Measurements from ENCODE around the gene RCOR2.

Gene RCOR2

DNA sequence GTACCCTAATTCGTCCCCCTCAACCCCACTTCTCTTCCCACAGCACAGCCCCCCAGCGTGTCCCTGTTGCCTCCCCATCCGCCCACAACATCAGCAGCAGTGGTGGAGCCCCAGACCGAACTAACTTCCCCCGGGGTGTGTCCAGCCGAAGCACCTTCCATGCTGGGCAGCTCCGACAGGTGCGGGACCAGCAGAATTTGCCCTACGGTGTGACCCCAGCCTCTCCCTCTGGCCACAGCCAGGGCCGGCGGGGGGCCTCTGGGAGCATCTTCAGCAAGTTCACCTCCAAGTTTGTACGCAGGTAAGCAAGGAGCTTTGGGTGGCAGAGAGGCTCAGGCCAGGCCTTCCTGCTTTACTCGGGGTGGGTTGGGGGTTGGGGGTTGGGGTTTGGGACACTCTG, 12.2 kb downstream of the RCOR2 start:
- DNase-seq (ENCODE audit: insufficient read length) = no peak
- TF ChIP-seq POLR2AphosphoS5 (IDR thresholded peaks at IDR 0.05; ENCODE audit: low read depth, low read length) (no peak), POLR2A (IDR thresholded peaks at IDR 0.05; ENCODE audit: low read depth, low read length) (no peak), TAF1 (IDR thresholded peaks at IDR 0.05; ENCODE audit: borderline replicate concordance, low read depth, low read length) (no peak)
- no peak for FAIRE-seq

DNA sequence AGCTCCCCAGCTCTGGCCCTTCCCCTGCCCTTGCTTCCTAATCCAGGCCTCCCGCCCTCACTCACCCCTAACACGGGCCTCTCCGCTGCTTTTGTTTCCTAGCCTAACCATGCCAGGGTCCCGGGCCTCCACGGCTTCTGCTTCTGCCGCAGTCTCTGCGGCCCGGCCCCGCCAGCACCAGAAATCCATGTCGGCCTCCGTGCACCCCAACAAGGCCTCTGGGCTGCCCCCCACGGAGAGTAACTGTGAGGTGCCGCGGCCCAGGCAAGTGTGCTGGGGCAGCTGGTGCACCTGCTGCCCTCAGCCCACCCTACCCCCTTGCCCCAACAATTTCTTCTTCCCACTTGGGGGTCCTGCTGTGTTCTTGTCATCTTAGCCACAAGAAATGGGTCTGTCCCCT, 13.1 kb downstream of the RCOR2 start:
- TF ChIP-seq POLR2AphosphoS5 (IDR thresholded peaks at IDR 0.05; ENCODE audit: low read depth, low read length) = no peak
- TF ChIP-seq TAF1 (IDR thresholded peaks at IDR 0.05; ENCODE audit: borderline replicate concordance, low read depth, low read length) = no peak
- TF ChIP-seq POLR2A (IDR thresholded peaks at IDR 0.05; ENCODE audit: low read depth, low read length) = no peak
- DNase-seq (ENCODE audit: insufficient read length) (no peak), FAIRE-seq (no peak)

DNA sequence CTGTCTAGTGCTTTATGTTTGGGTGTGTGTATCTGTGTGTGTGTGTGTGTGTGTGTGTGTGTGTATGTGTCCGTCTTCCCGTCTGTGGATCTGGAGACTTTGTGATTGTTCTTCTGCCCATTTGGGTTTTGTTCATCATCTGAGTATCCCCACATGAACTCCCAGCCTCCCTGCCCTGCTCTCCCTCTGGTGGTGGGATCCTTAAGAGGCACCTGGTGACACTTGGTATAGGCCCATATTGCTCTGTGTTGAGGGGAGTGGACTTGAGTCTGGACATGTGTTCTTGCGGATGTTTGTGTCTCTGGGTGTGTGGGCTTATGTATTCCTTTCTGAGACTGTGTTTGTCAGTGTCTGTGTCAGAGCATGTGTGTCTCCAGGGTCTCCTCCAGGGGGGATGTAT, 15.3 kb downstream of the RCOR2 start:
- no peak for FAIRE-seq
- no peak for TF ChIP-seq POLR2A (IDR thresholded peaks at IDR 0.05; ENCODE audit: low read depth, low read length)
- TF ChIP-seq POLR2AphosphoS5 (IDR thresholded peaks at IDR 0.05; ENCODE audit: low read depth, low read length) = no peak
- no peak for TF ChIP-seq TAF1 (IDR thresholded peaks at IDR 0.05; ENCODE audit: borderline replicate concordance, low read depth, low read length)
- no peak for DNase-seq (ENCODE audit: insufficient read length)

DNA sequence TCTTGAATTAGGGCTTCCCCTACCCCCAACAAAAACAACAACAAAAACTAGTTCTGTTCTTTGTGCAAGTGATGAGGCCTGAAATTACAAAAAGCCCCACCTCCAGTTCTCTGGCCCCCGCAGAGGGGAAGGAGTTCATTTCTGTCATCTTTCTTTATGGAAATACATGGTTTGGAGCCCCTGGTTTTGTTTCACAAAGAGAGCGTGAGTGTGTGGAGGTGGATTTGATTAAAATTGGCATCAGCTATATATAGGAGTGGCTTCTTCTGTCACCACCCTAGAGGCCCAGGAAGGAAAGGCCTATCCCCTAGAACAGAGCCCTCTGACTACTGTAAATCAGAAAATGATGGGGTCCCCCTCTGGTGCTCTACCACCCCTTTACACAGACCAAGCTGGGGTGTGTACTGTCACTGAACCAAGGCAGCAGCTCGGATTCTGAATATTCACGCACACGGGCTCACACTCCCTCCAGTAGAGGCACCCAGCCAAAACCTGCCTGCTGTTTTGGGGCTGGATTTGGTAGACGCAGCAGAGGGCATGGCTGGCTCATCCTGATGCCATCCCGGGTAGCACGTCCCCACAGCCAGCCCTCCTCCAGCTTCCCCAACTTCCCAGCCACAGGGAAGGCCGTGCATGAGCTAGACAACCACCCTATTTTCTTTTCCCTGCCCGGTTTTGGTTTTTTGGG, 19.4 kb downstream of the RCOR2 start:
- DNase-seq (ENCODE audit: insufficient read length) (no peak), FAIRE-seq (no peak)
- TF ChIP-seq POLR2A (IDR thresholded peaks at IDR 0.05; ENCODE audit: low read depth, low read length) (no peak), POLR2AphosphoS5 (IDR thresholded peaks at IDR 0.05; ENCODE audit: low read depth, low read length) (no peak), TAF1 (IDR thresholded peaks at IDR 0.05; ENCODE audit: borderline replicate concordance, low read depth, low read length) (no peak)

DNA sequence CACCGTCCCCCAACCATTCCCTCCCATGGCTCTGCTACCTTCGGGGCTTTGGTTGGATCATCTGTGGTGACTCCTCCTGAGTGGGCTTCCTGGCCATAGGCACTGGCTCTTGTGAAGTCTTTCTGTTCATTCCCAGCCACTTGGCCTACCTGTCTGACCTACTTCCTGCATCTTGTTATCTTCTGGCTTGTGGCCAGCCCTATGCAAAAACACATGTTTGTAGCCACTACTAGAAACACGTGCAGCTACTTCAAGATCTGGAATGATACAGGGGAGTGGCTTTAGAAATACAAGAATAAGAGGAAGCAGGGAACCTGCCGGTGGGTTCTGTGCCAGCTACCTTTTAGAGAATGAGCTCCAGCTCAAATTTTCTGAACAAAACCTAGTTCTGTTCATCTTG, 20.9 kb downstream of the RCOR2 start:
- TF ChIP-seq TAF1 (IDR thresholded peaks at IDR 0.05; ENCODE audit: borderline replicate concordance, low read depth, low read length) (no peak), POLR2AphosphoS5 (IDR thresholded peaks at IDR 0.05; ENCODE audit: low read depth, low read length) (no peak), POLR2A (IDR thresholded peaks at IDR 0.05; ENCODE audit: low read depth, low read length) (no peak)
- DNase-seq (ENCODE audit: insufficient read length) (no peak), FAIRE-seq (no peak)

DNA sequence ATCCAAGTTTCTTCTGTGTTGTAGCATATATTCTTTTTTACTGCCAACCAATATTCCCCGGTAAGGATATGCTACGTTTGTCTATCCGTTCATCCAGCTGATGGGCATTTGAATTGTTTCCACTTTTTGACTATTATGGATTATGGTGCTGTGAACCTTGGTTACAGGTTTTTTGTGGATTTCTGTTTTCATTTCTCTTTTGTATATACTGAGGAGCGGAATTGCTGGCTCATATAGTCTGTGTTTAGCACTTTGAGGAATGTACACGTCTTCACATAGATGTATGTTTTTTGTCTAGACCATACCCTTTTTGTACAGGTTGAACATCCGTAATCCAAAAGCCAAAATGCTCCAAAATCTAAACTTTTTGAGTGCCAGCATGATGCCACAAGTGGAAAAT, 23.6 kb downstream of the RCOR2 start:
- no peak for FAIRE-seq
- DNase-seq (ENCODE audit: insufficient read length) = no peak
- TF ChIP-seq POLR2AphosphoS5 (IDR thresholded peaks at IDR 0.05; ENCODE audit: low read depth, low read length) (no peak), POLR2A (IDR thresholded peaks at IDR 0.05; ENCODE audit: low read depth, low read length) (no peak), TAF1 (IDR thresholded peaks at IDR 0.05; ENCODE audit: borderline replicate concordance, low read depth, low read length) (no peak)

DNA sequence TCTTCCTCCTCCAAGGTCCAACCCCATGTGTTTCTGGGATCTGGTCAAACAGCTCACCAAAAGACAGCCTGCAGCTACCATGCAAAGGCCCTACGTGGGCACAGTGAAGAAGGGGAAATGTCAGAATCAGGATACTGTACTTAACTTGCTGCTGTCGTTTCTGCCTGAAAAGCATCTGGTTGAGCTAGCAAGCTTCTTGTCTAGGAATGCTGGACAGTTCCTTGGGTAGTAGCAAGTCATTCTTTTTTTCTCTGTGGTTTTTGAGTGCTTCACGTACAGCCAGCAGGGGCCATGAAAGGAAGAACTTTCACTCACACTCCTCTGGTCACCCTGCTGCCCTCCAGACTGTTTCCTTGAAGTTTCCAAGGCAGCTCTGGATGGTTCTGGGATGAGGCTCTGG, 24.7 kb downstream of the RCOR2 start:
- TF ChIP-seq TAF1 (IDR thresholded peaks at IDR 0.05; ENCODE audit: borderline replicate concordance, low read depth, low read length) (no peak), POLR2A (IDR thresholded peaks at IDR 0.05; ENCODE audit: low read depth, low read length) (no peak), POLR2AphosphoS5 (IDR thresholded peaks at IDR 0.05; ENCODE audit: low read depth, low read length) (no peak)
- DNase-seq (ENCODE audit: insufficient read length) (no peak), FAIRE-seq (no peak)

DNA sequence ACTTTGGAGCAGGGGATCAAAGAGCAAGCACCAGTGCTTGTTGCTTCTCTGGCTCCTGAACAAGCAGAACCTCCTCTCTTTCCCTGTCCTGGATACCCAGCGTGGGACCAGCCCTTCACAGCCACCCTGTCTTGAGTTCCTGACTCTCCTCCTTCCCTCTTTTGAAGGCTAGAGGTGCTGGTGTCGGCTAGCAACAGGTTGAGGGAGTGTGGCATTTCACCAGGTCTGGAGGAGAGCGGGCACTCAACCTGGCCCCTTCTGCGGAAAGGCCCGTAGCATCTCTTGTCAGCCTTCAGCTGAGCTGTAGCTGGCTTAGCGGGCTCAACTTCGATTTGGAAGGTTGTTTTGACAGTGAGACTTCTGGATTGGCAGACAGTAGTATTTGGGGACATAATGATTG, 26.6 kb downstream of the RCOR2 start:
- no peak for FAIRE-seq
- TF ChIP-seq TAF1 (IDR thresholded peaks at IDR 0.05; ENCODE audit: borderline replicate concordance, low read depth, low read length) = no peak
- no peak for TF ChIP-seq POLR2A (IDR thresholded peaks at IDR 0.05; ENCODE audit: low read depth, low read length)
- TF ChIP-seq POLR2AphosphoS5 (IDR thresholded peaks at IDR 0.05; ENCODE audit: low read depth, low read length) = no peak
- no peak for DNase-seq (ENCODE audit: insufficient read length)

DNA sequence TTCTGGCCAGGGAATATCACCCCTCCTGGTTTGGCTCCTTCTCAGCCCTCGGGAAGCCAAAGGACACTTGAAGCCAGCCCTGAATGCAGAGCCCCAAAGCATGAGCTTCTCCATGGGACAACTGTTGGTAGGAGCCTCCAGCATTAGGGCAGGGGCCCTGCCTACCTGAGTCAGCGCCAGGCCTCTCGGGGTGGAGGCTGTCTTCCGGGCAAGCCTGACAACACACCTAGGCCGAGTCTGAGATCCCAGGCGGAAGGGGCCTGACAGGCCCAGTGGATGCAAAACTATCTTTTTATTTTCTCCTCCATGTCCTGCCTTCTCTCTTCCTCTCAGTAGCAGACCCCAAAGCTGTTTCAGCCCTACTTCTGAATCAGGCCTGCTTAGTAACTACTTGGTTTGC, 27.6 kb downstream of the RCOR2 start:
- TF ChIP-seq POLR2A (IDR thresholded peaks at IDR 0.05; ENCODE audit: low read depth, low read length) = no peak
- TF ChIP-seq POLR2AphosphoS5 (IDR thresholded peaks at IDR 0.05; ENCODE audit: low read depth, low read length) = no peak
- no peak for TF ChIP-seq TAF1 (IDR thresholded peaks at IDR 0.05; ENCODE audit: borderline replicate concordance, low read depth, low read length)
- no peak for DNase-seq (ENCODE audit: insufficient read length)
- FAIRE-seq = no peak

DNA sequence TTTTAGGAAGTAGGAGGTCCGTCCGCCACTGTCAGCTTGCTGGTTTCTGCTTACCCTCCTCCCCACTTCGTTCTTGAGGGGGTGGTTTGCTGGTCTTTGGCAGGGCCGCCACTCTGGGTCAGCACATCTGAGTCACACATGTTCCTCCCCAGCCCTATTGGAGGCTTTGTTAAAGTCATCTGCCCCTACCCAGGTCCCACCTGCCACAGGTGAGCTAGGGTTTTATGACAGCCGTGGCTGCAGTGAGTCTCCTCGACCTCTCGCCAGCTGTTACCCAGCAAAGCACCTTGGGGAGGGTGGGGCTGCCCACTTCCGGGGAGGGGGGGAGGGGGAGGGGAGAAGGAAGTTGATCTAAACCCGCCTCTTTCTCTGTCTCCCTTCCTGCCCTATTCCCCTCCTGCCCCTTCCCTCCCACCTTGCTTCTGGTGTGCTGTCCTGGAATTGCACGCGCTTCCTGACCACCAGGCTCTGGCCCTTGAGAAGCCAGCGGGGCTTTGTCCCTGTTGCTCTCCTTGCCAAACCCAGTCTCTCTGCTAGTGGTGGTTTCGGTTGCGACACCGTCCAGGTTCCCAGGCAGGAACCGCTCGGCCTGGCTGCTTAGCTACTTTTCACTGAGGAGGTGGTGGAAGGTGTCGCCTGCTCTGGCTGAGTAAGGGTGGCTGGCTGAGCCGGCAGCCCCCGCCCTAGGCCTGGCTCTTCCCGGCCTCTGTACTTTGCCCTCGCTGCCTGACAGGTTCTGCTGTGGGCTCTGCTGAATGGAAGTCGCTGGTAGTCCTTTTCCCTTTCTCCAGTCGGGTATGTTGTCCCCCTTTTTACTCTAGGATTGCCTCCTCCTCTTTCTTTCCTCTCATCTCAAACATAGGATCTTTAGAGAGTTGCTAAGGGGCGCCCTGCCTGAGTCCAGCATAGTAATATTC, 28.5 kb downstream of the RCOR2 start:
- peak; percentile 91 for FAIRE-seq
- peak; percentile 80 for DNase-seq (ENCODE audit: insufficient read length)
- TF ChIP-seq POLR2A (IDR thresholded peaks at IDR 0.05; ENCODE audit: low read depth, low read length) (peak; percentile 47; the same call in 1 of the 2 replicates), TAF1 (IDR thresholded peaks at IDR 0.05; ENCODE audit: borderline replicate concordance, low read depth, low read length) (0 out of 2 replicates have a peak, but pooled peaks have one; percentile 27), POLR2AphosphoS5 (IDR thresholded peaks at IDR 0.05; ENCODE audit: low read depth, low read length) (peak; percentile 75)

DNA sequence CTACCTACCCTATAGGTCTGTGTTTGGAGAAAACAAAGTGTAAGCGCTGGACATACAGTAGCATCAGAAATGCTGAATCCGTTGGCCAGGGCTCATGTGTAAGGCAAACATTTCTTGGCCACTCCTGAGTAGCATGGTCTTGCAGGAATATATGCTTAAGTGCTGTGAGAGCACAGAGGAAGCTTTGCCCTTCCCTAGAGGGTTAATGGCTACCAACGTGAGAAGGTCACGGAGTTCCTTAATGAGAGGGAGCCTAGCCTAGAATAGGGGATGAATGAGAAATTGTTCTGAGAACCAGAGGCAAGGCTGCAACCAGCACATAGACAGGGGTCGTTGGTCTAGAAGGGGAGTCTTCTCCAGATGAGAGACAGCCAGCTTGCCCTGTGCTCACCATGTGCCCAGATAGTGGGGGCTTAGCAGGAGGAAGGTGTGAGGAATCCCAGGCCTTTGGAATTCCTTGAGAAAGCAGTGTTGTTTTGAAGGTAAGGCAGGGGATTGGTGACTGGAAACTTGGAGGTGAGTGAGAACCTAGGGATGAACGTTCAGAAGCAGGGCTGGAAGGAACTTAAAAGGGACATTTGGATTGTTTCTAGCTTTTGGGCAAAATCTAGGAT, 29.5 kb downstream of the RCOR2 start:
- FAIRE-seq (peak; percentile 5), DNase-seq (ENCODE audit: insufficient read length) (no peak)
- no peak for TF ChIP-seq POLR2A (IDR thresholded peaks at IDR 0.05; ENCODE audit: low read depth, low read length)

Data from GM12892 (cell line).